ENCODE results near the gene ATG9A. TPM values are rescaled to one million over a fixed set of nuclear protein-coding genes. Genes with fewer than 3 reads are reported as not detected.

Gene ATG9A
- total RNA-seq, 1 donor = 60.8 TPM

- no peak for TF ChIP-seq CTCF (IDR thresholded peaks at IDR 0.05; ENCODE audit: extremely low read depth, low read depth, low read length)
- Histone ChIP-seq H3K9me3 (ENCODE audit: low read depth, low read length) (no peaks in the 10 kb centered on the region), H3K79me2 (ENCODE audit: insufficient read depth, low read length) (peaks cover 3% of the 10 kb centered on the region), H4K20me1 (ENCODE audit: insufficient read depth, low read length) (peaks cover 8% of the 10 kb centered on the region), H3K4me3 (ENCODE audit: insufficient read depth, low read length) (no peak overlapping the region), H3K27me3 (ENCODE audit: insufficient read depth, low read length) (no peaks in the 10 kb centered on the region), H3K27ac (ENCODE audit: low read depth, low read length) (peak overlapping the region; percentile 51), H3K36me3 (ENCODE audit: insufficient read depth, low read length) (peaks cover 57% of the 10 kb centered on the region), H3K4me1 (ENCODE audit: insufficient read depth, low read length) (peaks cover 23% of the 10 kb centered on the region), H3K4me2 (ENCODE audit: insufficient read depth, low read length) (peak overlapping the region; percentile 80), H2AFZ (ENCODE audit: low read length) (no peak overlapping the region)
- DNase-seq (ENCODE audit: insufficient read length, low spot score, missing footprints) = peak; percentile 71
Measured at GRCh38 chr2:219219784-219220532, 9.5 kb downstream of the ATG9A start.

GRCh38 chr2:219218732-219219701 lies 10.4 kb downstream of the ATG9A start, which contains the start of gene ABCB6:
Gene ABCB6 (minus strand): TSS chr2:219218958. CDS start chr2:219218673, 285 bp downstream.
- H4K20me1 ChIP-seq (ENCODE audit: insufficient read depth, low read length) = peaks cover 8% of the 10 kb centered on the region
- peaks cover 23% of the 10 kb centered on the region for H3K4me1 ChIP-seq (ENCODE audit: insufficient read depth, low read length)
- peaks cover 57% of the 10 kb centered on the region for H3K36me3 ChIP-seq (ENCODE audit: insufficient read depth, low read length)
- H3K4me3 ChIP-seq (ENCODE audit: insufficient read depth, low read length) = peak within 1 kb of the TSS; percentile 75
- H3K79me2 ChIP-seq (ENCODE audit: insufficient read depth, low read length) = peaks cover 3% of the 10 kb centered on the region
- peak within 1 kb of the TSS; percentile 80 for H3K4me2 ChIP-seq (ENCODE audit: insufficient read depth, low read length)
- H3K27ac ChIP-seq (ENCODE audit: low read depth, low read length) = peak within 1 kb of the TSS; percentile 51
- no peaks in the 10 kb centered on the region for H3K9me3 ChIP-seq (ENCODE audit: low read depth, low read length)
- peak; percentile 99 for DNase-seq (ENCODE audit: insufficient read length, low spot score, missing footprints)
- H3K27me3 ChIP-seq (ENCODE audit: insufficient read depth, low read length) = no peaks in the 10 kb centered on the region
- peak within 1 kb of the TSS; percentile 83 for H2AFZ ChIP-seq (ENCODE audit: low read length)
- TF ChIP-seq CTCF (IDR thresholded peaks at IDR 0.05; ENCODE audit: extremely low read depth, low read depth, low read length) = no peak

- peaks cover 4% of the 10 kb centered on the region for H4K20me1 ChIP-seq (ENCODE audit: insufficient read depth, low read length)
- peak overlapping the region; percentile 80 for H3K4me2 ChIP-seq (ENCODE audit: insufficient read depth, low read length)
- no peaks in the 10 kb centered on the region for H3K27me3 ChIP-seq (ENCODE audit: insufficient read depth, low read length)
- peaks cover 3% of the 10 kb centered on the region for H3K79me2 ChIP-seq (ENCODE audit: insufficient read depth, low read length)
- TF ChIP-seq CTCF (IDR thresholded peaks at IDR 0.05; ENCODE audit: extremely low read depth, low read depth, low read length) = no peak
- peak overlapping the region; percentile 51 for H3K27ac ChIP-seq (ENCODE audit: low read depth, low read length)
- H3K9me3 ChIP-seq (ENCODE audit: low read depth, low read length) = no peaks in the 10 kb centered on the region
- H2AFZ ChIP-seq (ENCODE audit: low read length) = peak overlapping the region; percentile 83
- H3K36me3 ChIP-seq (ENCODE audit: insufficient read depth, low read length) = peaks cover 54% of the 10 kb centered on the region
- H3K4me1 ChIP-seq (ENCODE audit: insufficient read depth, low read length) = peaks cover 23% of the 10 kb centered on the region
- peak overlapping the region; percentile 75 for H3K4me3 ChIP-seq (ENCODE audit: insufficient read depth, low read length)
- peak; percentile 98 for DNase-seq (ENCODE audit: insufficient read length, low spot score, missing footprints)
Measured at GRCh38 chr2:219218217-219218731, 11.2 kb downstream of the ATG9A start.

All from osteoblast (primary cell).